NCI-H1048 (cell line): ENCODE data around the gene KSR2.
"Not testable (repeated sequence)": the region's sequence is repeated elsewhere in the genome, so short reads cannot be mapped to it uniquely, and the experiment has no call there.

Experiments used
- DNase-seq: peaks from one replicate; lab custom pipeline; 2025; lab: John Stamatoyannopoulos, UW

KSR2 gene

GRCh38 chr12:117821480-117822175, 147.2 kb downstream of the KSR2 start:
- no peak for DNase-seq

GRCh38 chr12:117820216-117820907, 148.4 kb downstream of the KSR2 start:
- DNase-seq, result no peak

GRCh38 chr12:117819160-117819559, 149.6 kb downstream of the KSR2 start:
- no peak for DNase-seq

- no peak for DNase-seq
These were observed 150.4 kb downstream of the KSR2 start for GRCh38 chr12:117818400-117818799.

- no peak for DNase-seq
These were observed 159.3 kb downstream of the KSR2 start for GRCh38 chr12:117809509-117809908.

- no peak for DNase-seq
These were observed 160.8 kb downstream of the KSR2 start for GRCh38 chr12:117807946-117808345.

GRCh38 chr12:117807355-117807754, 161.4 kb downstream of the KSR2 start:
- no peak for DNase-seq

- DNase-seq, result no peak
These were observed 162.9 kb downstream of the KSR2 start for GRCh38 chr12:117805865-117806264.

GRCh38 chr12:117803001-117803400, 165.8 kb downstream of the KSR2 start:
- no peak for DNase-seq

GRCh38 chr12:117800711-117801110, 168.1 kb downstream of the KSR2 start:
- DNase-seq, result not testable (repeated sequence)

GRCh38 chr12:117797202-117797601, 171.6 kb downstream of the KSR2 start:
- no peak for DNase-seq

GRCh38 chr12:117792877-117793424, 175.8 kb downstream of the KSR2 start:
- DNase-seq, result no peak

- no peak for DNase-seq
These were observed 176.3 kb downstream of the KSR2 start for GRCh38 chr12:117792471-117792870.

- no peak for DNase-seq
These were observed 177.8 kb downstream of the KSR2 start for GRCh38 chr12:117790948-117791347.

GRCh38 chr12:117790198-117790597, 178.6 kb downstream of the KSR2 start:
- no peak for DNase-seq

- DNase-seq, result no peak
These were observed 179.4 kb downstream of the KSR2 start for GRCh38 chr12:117789195-117789912.

GRCh38 chr12:117778656-117779055, 190.1 kb downstream of the KSR2 start:
- no peak for DNase-seq

GRCh38 chr12:117774941-117775775, 193.6 kb downstream of the KSR2 start:
- DNase-seq, result no peak

GRCh38 chr12:117768860-117769259, 199.9 kb downstream of the KSR2 start:
- DNase-seq, result no peak

- DNase-seq, result no peak
These were observed 202.8 kb downstream of the KSR2 start for GRCh38 chr12:117766008-117766407.

GRCh38 chr12:117762143-117762542, 206.6 kb downstream of the KSR2 start:
- DNase-seq, result no peak
